ENCODE results near the gene CHCHD3.

Gene CHCHD3

DNA sequence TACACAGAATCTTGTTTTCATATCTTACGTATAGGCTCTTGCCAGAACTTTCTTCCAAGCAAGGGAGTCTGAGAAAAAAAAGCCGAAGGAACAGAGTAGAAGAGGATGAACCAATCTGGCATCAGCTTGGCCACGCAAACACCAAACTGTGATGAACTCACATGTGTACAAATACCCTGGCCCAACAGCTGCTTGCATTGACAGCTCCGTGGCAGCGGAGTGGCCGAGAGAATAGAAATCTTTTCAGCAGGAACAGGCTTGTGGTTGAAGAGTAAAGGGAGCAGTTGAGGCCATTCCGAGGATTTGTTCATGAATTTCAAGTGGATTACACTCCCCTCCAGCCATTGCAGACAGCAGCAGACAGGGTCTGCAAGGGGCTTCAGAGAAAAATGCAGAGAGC is 331.8 kb downstream of the CHCHD3 start:
- DNase-seq (ENCODE audit: low spot score): no peak

GRCh38 chr7:132745510-132745909 is 336.4 kb downstream of the CHCHD3 start:
- DNase-seq (ENCODE audit: low spot score): no peak

GRCh38 chr7:132743974-132744373 is 337.9 kb downstream of the CHCHD3 start:
- no peak for DNase-seq (ENCODE audit: low spot score)

GRCh38 chr7:132742189-132742612 is 339.7 kb downstream of the CHCHD3 start:
- no peak for DNase-seq (ENCODE audit: low spot score)

DNA sequence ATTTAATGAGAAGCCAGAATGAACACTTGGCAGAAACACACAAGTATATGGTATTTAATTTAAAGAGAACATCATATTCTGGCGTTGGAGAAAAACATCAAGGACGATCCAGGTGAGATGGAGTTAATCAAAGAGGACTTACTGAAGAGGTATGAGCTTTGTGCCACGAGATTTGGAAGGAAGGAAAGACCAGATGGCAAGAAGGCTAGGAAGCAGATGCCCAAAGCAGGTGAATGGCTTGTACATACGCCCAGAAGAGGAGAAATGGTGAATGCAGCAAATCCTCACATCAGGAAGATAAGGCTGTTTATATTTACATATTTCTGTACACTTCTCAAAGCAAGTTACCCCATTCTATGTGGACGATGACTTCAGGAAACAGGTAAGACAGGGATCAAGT is 341.7 kb downstream of the CHCHD3 start:
- no peak for DNase-seq (ENCODE audit: low spot score)

- no peak for DNase-seq (ENCODE audit: low spot score)
These were observed 342.5 kb downstream of the CHCHD3 start for GRCh38 chr7:132739271-132739955.

GRCh38 chr7:132738254-132738653 is 343.6 kb downstream of the CHCHD3 start:
- DNase-seq (ENCODE audit: low spot score): no peak

DNA sequence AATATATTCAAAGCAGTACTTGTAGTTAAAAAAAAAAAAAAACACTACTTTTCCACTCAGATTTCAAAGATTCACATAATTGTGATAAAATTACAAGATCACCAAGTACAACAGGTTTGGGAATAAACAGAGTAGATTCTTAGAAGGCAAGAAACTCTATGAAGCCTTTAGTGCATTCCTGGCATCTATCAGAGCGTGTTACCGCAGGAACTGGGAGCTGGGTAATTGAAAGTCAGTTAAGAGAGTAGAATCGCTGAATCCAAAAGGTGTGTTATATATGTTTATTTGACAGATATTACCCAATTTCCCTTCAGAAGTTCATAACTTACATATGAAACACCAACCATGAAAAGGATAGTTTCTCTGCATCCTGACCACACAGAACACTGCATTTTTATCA is 346.4 kb downstream of the CHCHD3 start:
- no peak for DNase-seq (ENCODE audit: low spot score)

Small RNAs within 50 kb of the gene (small RNA-seq; reads per million reads assigned to genes)
- gene RF00218: 0.18 to 0.24 reads per million in 2 experiments
- 0 reads per million in 2 experiments for gene RNU6-92P
